Measurements from ENCODE around the gene FGGY.

Gene FGGY

GRCh38 chr1:59393211-59394180 lies 96.6 kb downstream of the FGGY start:
- peak; percentile 96 for DNase-seq

- no peak for DNase-seq
These were observed 98.0 kb downstream of the FGGY start for GRCh38 chr1:59394706-59395425.

- DNase-seq: no peak
These were observed 99.5 kb downstream of the FGGY start for GRCh38 chr1:59396387-59396786.

DNA sequence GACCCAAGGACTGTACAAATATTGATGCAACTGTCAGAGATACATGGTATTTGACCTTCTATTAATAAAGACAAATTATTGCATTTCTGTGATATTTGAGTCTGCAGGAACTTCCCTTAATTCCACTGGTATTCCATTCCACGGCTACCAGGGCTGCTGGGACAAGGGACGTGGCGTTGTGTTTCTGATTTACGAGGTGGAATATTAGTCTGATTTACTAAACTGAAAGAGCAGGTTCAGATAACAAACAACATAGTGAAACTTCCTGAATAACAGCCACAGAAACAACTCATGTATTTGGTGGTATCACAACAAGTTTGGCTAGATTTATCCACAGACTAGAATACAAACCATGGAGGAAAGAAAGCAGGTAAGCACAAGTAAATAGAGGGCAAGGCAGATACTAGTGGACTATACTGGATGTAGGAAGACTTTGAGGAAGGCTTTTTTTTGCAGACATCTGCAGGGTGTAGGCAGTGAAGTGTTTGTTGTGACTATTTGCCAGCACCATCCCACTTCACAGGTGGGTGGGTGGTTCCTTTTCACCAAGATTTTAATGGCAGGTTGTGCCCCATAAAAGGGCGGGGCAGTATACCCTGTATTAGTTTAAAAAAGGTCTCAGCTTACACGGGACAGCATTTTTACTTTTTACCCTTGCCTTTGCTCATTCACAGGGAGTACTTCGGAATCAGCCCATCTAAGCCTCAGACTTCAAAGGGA lies 100.4 kb downstream of the FGGY start:
- DNase-seq: no peak

- DNase-seq: no peak
These were observed 102.7 kb downstream of the FGGY start for GRCh38 chr1:59399642-59400041.

- DNase-seq: no peak
These were observed 104.7 kb downstream of the FGGY start for GRCh38 chr1:59401581-59401980.

DNA sequence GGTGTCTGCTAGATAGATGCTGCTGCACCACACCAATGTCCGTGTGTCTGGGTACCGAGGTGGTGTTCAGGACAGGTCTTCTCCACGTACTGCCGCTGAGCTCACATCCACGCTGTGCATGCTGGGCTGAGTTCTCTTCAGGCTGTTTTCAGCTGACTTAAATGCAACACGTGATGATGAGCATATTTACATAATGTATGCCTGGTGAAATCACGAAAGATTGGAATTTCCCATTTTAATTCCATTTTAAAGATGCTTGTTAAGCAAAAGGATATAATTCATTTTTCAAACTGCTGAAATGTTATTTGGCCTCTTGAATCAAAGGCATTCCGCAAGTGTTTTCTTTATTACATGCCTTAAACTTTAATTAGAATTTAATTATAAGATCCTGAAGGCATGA lies 107.9 kb downstream of the FGGY start:
- no peak for DNase-seq

DNA sequence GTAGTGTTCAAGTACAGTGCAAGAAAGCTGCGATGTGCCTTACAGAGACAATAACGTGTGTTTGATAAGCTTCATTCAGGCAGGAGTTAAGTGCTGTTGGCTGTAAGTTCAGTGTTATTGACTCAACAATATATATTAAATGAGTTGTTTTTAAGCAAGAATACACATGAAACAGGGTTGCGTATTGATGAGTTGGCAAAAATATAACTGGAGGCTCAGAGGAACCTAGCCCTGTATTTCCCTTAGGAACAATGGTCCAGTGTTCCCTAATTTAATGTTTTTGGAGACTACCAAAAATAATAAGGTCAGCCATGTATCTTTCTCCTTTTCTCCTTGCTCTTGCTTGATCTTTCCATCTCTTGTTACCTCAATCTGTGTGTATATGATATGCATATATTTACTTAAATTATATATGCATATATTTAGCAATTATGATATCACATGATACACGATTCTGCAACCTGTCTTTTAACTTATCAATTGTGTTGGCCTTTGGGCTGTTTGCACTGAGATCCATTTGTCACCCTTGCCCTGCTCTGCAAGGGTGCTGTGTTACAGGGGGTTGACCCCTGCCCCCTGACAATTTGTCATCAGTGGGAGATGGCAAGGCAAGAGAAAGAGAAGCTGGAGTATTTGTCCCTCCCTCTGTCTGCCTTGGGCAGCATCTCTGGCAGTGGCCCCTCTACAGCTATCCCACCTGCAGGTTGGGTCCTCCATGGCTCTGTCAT lies 109.7 kb downstream of the FGGY start:
- DNase-seq: no peak

DNA sequence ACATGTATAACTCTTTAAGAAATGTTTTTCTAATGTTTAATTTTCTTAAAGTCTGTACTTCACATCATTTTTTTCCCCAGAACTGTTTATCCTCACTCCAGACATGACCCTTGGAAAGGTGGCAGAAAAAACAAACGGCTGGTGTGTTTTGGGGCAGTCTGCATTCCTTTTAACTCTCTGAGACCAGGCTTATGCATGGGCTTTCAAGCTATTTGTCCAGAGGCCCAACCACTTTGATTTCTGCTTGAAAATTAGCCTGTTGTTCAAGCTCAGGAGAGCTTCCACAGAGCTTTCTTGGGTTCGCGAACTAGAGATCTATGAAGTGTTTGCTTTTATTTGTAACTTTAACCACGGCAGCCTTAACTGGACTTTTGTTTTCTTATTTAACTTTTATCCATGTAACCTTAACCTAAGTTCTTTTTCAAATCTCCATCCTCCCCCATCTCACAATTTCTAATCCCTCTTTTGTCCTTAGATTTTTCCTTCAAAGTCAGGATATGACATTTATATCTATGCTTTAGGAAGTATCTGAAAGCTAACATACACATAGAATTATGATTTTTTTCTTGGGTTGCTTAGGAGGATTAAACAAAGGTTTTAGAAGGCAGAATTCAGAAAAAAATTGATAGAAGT lies 111.8 kb downstream of the FGGY start:
- no peak for DNase-seq

DNA sequence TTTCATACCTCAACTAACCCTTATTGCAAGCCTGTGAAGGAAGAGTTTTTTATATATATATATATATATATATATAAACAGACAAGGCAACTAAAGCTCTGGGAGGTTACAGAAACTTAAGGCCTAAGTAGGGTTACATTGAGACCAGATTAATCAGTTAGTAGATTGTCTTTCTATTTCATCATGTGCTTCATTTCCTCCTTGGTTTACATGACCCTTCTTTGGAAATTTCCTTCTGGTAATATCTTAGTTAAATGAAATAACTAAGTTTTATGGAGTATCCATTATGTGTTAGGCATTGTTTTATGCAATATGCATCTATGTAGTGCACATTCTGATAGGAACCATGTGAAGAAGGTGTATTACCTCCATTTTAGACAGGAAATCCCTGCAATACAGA lies 112.7 kb downstream of the FGGY start:
- DNase-seq: no peak

GRCh38 chr1:59409986-59410385 lies 113.1 kb downstream of the FGGY start:
- DNase-seq: no peak

DNA sequence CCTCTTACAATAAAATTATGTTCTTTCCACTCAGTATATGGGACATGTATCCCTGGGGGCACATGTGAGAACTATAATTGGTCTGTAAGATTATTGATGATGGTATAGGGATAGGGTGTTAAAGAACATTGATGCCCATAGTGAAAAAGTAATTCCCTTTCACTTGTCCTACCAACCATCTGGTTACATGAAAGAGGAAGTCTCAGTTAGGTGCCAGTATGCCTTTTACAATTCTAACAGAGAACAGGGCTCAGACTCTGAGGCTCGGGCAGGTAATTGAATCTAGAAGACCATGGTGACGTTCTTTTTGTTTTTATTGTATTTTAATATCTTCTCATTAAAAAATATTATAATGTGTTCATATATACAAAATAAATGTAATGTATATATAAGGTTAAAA lies 113.6 kb downstream of the FGGY start:
- DNase-seq: no peak

DNA sequence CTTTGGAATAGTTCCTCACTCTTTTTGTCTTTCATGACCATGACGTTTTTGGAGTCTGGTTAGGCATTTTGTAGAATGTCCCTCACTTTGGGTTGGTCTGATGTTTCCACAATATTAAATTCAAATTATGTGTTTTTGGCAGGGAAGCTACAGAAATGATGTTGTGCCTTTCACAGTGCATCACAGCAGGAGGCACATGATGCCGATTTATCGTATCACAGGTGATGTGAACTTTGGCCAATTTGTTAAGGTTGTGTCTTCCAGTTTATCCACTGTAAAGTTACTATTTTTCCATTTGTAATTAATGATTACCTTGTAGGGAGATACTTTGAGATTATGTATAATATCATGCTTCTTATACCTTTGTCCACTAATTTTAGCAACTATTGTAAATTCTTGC lies 114.3 kb downstream of the FGGY start:
- no peak for DNase-seq

DNA sequence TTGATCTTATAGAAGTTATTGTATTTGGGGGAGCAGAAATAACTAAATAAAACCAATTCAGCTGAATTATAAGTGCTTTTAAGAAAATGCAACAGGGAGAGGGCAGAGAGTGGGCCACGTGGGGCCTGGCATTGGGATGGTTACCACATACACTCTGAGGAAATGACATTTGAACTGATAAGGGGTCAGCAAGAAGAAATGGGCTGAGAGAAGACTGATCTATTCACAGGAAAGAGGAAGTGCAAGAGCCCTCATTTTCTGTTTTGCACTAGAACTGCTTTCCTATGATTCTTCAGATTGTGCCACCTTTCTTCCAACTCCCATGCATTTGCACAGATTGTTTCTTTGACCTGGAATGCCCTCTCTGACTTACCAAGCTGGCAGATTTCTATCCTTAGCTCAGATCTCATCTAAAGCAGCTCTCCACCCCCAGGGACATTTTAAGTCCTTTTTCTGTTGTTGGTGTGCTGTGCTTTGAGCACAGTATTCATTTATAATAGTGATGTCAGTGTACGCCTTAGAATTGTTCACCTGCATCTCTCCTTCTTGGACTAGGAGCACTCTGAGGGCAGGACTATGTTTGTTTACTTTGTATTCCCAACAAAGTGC lies 115.9 kb downstream of the FGGY start:
- no peak for DNase-seq

- DNase-seq: no peak
These were observed 116.4 kb downstream of the FGGY start for GRCh38 chr1:59413327-59413720.

- no peak for DNase-seq
These were observed 117.7 kb downstream of the FGGY start for GRCh38 chr1:59414406-59415133.

DNA sequence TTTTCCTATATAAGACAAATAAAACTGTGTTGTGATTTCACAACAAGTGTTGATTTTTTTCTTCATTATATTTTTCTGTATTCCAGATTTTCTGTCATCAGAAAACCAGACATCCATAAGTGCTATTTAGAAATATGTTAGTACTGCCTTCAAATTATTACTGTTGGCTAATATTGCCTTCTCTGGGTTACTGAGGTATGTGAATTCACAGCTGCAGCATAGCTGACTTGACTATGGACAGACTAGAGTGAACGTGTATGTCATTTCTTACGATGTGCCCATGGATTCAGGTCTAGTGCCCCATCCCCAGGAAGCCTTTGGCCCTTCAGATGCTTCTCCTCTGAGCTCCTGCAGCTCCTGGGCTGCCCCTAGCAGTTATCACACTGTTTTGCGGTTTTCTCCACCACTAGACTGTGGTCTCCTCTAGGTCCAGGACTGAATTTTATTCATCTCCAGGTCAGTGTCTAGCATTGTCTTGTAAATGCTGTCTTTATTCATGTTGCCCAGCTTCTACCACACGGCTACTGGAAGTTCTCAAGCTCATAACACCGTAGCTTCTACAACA lies 118.5 kb downstream of the FGGY start:
- DNase-seq: no peak

DNA sequence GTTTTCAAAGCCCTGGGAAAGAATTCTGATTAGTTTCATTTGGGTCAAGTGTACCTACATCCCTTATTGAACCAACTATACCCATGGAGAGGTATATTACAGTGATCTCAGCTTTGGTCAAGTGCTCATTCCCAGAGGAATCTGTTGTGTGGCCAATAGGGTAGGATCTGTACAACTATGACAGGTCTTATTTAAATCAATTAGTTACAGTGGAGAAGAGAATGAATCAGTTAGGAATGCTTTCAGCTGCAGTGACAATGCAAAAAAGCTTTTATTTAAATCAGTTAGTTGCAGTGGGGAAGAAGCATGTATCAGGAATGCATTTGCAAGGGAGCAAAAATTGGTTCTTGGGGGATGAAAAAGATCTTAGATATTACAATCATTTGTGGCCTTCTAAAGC lies 119.0 kb downstream of the FGGY start:
- no peak for DNase-seq

DNA sequence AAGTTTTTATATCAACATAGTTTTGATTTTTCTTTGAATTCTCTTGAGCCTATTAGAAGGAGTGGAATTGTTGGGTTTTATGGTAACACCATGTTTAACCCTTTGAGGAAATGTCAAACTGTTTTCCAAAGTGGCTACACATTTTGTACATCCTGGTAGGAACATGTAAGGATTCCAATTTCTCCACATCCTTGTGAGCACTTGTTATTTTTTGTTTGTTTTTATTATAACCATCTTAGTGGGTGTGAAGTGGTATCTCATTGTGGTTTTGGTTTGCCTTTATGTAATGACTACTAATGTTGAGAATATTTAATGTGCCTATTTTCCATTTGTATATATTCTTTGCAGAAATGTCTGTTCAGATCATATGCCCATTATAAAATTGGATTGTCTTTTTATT lies 120.5 kb downstream of the FGGY start:
- DNase-seq: no peak

GRCh38 chr1:59418363-59419144 lies 121.7 kb downstream of the FGGY start:
- DNase-seq: no peak
